Neural cell (in vitro differentiated cells): ENCODE data around the gene COLQ.

Source experiments
- CTCF ChIP-seq: fragments of 450-650 bp; IDR thresholded peaks from 2 replicates; pipeline ENCODE4 v1.5.1; 2014; ENCODE audit warnings: antibody characterized with exemption, mild to moderate bottlenecking, moderate library complexity; ENCODE audit not compliant: poor library complexity, severe bottlenecking
- MXI1 ChIP-seq: fragments of 450-650 bp; conservative IDR thresholded peaks from 2 replicates; pipeline ENCODE4 v1.6.1; 2014; ENCODE audit warnings: antibody characterized with exemption, mild to moderate bottlenecking; ENCODE audit not compliant: poor library complexity, severe bottlenecking

DNA sequence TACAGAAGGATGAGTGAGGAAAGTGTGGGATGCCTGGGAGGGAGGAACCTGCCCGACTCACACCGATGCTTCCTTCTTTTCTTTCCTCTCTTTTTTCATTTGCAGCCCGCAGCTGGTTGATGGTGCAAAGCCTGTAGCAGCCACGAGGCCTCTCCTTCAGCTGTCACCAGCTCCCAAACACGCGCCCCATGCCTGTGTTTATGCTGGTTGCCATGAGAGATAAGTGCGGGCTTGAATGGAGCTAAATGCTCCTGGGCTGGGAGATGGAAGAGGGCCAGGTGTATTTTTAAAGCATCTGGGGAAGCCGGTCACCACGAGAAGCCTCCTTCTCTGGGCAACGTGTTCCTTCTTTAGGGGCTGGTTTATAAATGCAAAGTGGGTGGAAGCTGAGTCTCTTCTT, 9.3 kb downstream of the COLQ start:
- no peak for TF ChIP-seq MXI1
- no peak for TF ChIP-seq CTCF
